HG02943 (cell line): ENCODE data around the gene CENATAC.
"Not testable (repeated sequence)": the region's sequence is repeated elsewhere in the genome, so short reads cannot be mapped to it uniquely, and the experiment has no call there.

Experiments
- ATAC-seq: cut with Tn5 transposase; IDR thresholded peaks from one replicate; pipeline ENCODE4 v1.9.1; 2021; ENCODE audit warnings: mild to moderate bottlenecking, low read depth, moderate library complexity; ENCODE audit not compliant: unreplicated experiment

Gene CENATAC

GRCh38 chr11:119025978-119026766 is 28.2 kb downstream of the CENATAC start:
- ATAC-seq = no peak

GRCh38 chr11:119026970-119027369 is 29.0 kb downstream of the CENATAC start:
- no peak for ATAC-seq

- no peak for ATAC-seq
Measured at GRCh38 chr11:119027561-119028345, 29.8 kb downstream of the CENATAC start.

- ATAC-seq = no peak
Measured at GRCh38 chr11:119028346-119029068, 30.6 kb downstream of the CENATAC start.

- ATAC-seq = no peak
Measured at GRCh38 chr11:119029069-119029339, 31.1 kb downstream of the CENATAC start.

GRCh38 chr11:119029340-119030028 is 31.5 kb downstream of the CENATAC start:
- ATAC-seq = peak; percentile 10

- peak; percentile 28 for ATAC-seq
Measured at GRCh38 chr11:119030029-119030328, 32.0 kb downstream of the CENATAC start.

GRCh38 chr11:119030329-119031047 is 32.5 kb downstream of the CENATAC start, which contains the start of gene SLC37A4:
Gene SLC37A4 (minus strand): TSS chr11:119030877.
- peak; percentile 79 for ATAC-seq

GRCh38 chr11:119031912-119032280 is 34.0 kb downstream of the CENATAC start:
- no peak for ATAC-seq

- not testable (repeated sequence) for ATAC-seq
Measured at GRCh38 chr11:119033421-119033820, 35.5 kb downstream of the CENATAC start.

- no peak for ATAC-seq
Measured at GRCh38 chr11:119034813-119035212, 36.9 kb downstream of the CENATAC start.

GRCh38 chr11:119038884-119039283 is 40.9 kb downstream of the CENATAC start:
- no peak for ATAC-seq

GRCh38 chr11:119039471-119039870 is 41.5 kb downstream of the CENATAC start:
- not testable (repeated sequence) for ATAC-seq

GRCh38 chr11:119041821-119042514 is 44.0 kb downstream of the CENATAC start:
- no peak for ATAC-seq

- ATAC-seq = no peak
Measured at GRCh38 chr11:119042927-119043326, 45.0 kb downstream of the CENATAC start.

- no peak for ATAC-seq
Measured at GRCh38 chr11:119044708-119045107, 46.8 kb downstream of the CENATAC start.

GRCh38 chr11:119046489-119046888 is 48.6 kb downstream of the CENATAC start:
- no peak for ATAC-seq

GRCh38 chr11:119047205-119047604 is 49.3 kb downstream of the CENATAC start:
- ATAC-seq = no peak

- ATAC-seq = no peak
Measured at GRCh38 chr11:119048644-119049043, 50.7 kb downstream of the CENATAC start.

GRCh38 chr11:119049081-119049480 is 51.1 kb downstream of the CENATAC start:
- no peak for ATAC-seq
